ENCODE measurements around the gene TMSB4X.

Gene TMSB4X

GRCh38 chrX:12965131-12965940, 9.6 kb upstream of the TMSB4X start:
- no peak for TF ChIP-seq CTCF (conservative IDR thresholded peaks at IDR 0.05; ENCODE audit: low read depth, low read length)
- no peak overlapping the region for H3K4me3 ChIP-seq (ENCODE audit: low read depth, low read length)
- DNase-seq (ENCODE audit: low read depth), result no peak

- no peak overlapping the region for H3K4me3 ChIP-seq (ENCODE audit: low read depth, low read length)
- no peak for DNase-seq (ENCODE audit: low read depth)
- TF ChIP-seq CTCF (conservative IDR thresholded peaks at IDR 0.05; ENCODE audit: low read depth, low read length), result no peak
Measured at GRCh38 chrX:12966151-12966550, 8.8 kb upstream of the TMSB4X start.

GRCh38 chrX:12967711-12968465, 7.0 kb upstream of the TMSB4X start:
- TF ChIP-seq CTCF (conservative IDR thresholded peaks at IDR 0.05; ENCODE audit: low read depth, low read length), result no peak
- no peak for DNase-seq (ENCODE audit: low read depth)
- no peak overlapping the region for H3K4me3 ChIP-seq (ENCODE audit: low read depth, low read length)

GRCh38 chrX:12970691-12971202, 4.2 kb upstream of the TMSB4X start:
- DNase-seq (ENCODE audit: low read depth), result peak; percentile 79
- H3K4me3 ChIP-seq (ENCODE audit: low read depth, low read length), result peak overlapping the region; percentile 8
- peak; percentile 62 for TF ChIP-seq CTCF (conservative IDR thresholded peaks at IDR 0.05; ENCODE audit: low read depth, low read length)

- DNase-seq (ENCODE audit: low read depth), result no peak
- no peak for TF ChIP-seq CTCF (conservative IDR thresholded peaks at IDR 0.05; ENCODE audit: low read depth, low read length)
- no peak overlapping the region for H3K4me3 ChIP-seq (ENCODE audit: low read depth, low read length)
Measured at GRCh38 chrX:12971282-12972003, 3.5 kb upstream of the TMSB4X start.

GRCh38 chrX:12972243-12972642, 2.7 kb upstream of the TMSB4X start:
- H3K4me3 ChIP-seq (ENCODE audit: low read depth, low read length), result no peak overlapping the region
- no peak for TF ChIP-seq CTCF (conservative IDR thresholded peaks at IDR 0.05; ENCODE audit: low read depth, low read length)
- DNase-seq (ENCODE audit: low read depth), result no peak

Measured in choroid plexus epithelial cell (primary cell).